SK-N-DZ (cell line): Measurements from ENCODE around the gene FBH1.
A peak's percentile ranks its signal among the peaks of the same experiment; 100 is the strongest.
"Not testable (repeated sequence)": the region's sequence is repeated elsewhere in the genome, so short reads cannot be mapped to it uniquely, and the experiment has no call there.

ENCODE experiments used
- DNase-seq: peaks from one replicate; pipeline ENCODE4 v3.0.0-alpha.2; 2015; ENCODE audit warnings: low spot score

FBH1 gene

DNA sequence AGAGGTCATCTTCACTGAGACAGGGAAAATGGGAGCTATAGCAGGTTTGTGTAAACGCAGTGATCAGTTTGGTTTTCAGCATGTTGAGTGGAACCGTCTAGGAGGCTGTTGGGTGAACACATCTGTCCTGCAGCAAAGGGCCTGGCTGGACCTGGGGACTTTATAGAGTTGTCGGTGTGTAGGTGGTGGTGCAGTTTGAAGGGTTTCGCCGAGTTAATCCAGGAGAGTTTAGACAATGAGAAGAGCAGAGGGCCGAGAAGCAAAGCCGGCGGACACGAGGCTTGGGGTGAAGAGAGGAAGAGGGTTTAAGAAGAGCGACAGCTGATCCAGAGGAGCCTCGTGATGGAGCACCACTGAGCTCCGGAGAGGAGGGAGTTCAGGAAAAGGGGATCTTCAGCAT is 48.2 kb downstream of the FBH1 start:
- no peak for DNase-seq

DNA sequence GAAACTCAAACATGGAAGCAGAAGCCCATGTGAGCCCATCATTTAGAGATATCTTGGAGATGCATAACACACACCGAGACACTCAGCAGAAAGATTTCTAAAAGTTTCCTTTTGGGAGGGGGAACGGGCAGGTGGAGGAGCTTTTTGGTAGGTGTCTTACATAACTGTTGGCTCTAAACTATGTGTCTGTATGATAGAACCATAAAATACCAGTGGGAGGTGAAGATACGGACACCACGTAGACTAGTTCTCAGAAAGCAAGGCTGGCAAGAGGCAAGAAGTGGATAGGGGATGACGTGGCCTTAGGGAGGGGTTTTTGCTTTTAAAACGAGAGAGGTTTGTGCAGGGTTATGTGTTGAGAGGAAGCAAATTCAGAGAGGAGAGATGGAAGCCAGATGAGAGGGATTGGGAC is 50.8 kb downstream of the FBH1 start:
- DNase-seq: no peak

DNA sequence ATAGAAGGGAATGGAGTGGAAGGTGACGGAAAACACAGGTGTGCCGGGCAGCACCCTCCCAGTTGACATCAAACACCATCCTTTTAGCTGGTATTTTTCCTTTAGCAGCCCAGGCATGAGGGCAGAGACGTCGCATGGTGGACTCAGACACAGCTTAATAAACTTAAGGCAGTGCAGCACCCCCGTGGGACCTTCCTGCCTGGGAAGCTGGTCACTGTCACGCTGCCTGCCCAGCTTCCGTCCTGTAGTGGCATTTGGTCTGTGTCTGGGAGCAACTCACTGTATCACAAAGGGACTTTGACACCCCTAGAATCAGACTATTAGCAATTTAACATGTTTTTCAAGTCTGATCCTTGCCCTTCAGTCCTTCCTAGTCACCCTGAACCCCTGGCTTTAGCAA is 51.5 kb downstream of the FBH1 start:
- DNase-seq: no peak

GRCh38 chr10:5942001-5942400 is 52.0 kb downstream of the FBH1 start:
- DNase-seq: no peak

- no peak for DNase-seq
Observed at GRCh38 chr10:5942474-5942873, 52.4 kb downstream of the FBH1 start.

DNA sequence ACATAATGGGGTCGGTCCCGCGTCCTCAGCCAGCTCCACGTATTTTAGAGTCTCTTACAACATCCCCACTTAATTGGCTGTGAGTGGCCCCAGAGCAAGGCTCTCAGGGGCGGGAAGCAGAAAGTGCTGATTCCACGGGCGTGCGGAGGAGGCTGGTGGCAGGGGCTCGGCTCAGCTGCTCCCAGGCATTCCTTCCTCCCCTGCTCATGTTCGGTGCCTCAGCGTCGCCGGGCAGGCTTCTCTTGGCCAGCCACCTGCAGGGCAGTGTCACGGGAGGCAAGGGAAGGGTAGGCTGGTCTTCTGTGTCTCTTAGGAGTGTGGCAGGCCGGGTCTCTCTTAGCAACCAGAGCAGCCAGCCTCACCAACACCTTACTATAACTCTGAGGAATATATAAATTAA is 53.5 kb downstream of the FBH1 start:
- DNase-seq: no peak

DNA sequence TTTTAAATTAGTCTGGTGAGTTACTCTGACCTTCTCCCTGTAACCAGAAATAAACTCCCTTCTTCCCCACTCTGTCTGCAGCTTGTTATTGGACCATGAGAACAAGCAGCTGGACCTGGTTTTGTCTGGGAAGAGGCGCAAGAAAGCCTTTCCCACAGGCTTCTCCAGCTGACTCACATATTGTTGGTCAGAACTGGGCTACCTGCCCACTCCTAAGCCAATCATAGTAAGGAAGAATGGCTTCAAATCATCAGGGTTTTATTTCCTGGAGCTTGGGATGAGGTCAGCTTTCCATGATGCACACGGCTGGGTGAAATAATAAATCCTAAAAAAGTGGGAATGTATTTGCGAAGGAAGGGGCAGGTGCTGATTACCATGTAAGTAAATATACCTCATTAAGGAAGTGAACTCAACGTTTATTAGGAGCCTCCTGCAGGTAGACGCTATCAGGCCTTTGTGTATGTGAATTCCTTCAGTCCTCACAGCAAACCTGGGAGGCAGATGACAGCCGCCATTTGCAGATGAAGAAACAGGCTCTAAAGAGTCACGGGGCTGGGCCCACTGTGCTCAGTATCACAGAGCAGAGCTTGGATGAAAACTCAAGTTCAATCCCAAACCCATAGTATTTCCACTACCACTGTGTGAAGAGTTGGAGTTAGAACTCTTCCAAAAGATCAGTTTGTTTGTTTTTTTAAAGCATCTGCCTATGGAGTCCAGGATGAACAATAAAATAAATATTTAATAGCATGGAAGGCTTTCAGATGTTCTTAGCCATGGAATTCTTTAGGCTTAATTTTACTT is 54.5 kb downstream of the FBH1 start:
- no peak for DNase-seq

- DNase-seq: no peak
Observed at GRCh38 chr10:5945190-5945509, 55.1 kb downstream of the FBH1 start.

DNA sequence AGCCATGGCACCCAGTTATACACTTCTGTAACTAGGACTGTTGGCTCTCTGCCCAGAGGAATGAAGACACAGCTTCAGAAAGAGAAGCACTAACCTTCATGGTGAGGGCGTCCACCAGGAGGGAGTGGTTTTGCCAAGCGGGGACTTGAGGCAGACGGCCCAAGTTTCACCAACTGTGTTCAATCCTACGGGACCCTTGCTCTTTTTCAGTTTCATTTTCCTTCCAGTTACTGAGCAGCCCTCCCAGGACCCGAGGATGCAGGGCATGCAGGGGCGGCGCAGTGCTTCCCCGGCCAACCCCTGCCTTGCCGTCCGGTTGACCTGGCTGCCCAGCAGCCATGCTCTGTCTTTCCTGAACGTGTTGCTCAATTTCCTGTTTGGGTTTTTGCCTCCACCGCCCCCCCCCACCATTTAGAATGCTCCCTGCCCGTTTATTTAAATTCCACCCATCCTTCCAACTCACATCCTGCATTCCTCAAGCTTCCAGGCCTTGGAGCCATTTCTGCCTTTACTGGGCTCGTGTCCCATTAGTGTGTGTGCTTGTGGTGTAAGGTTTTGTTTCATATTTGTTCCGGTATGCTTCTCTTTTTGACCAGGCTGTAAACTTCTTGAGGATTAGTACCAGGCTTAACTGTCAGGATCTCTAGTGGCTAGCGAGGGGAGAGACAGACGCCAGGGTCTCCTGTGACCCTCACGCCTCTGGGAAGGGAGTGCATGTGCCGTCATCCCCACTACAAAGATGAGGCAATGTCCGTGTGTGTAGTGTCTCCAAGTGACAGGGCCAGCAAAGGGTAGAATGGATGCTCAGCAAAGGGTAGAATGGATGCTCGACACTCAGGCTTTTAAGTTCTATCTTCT is 55.7 kb downstream of the FBH1 start:
- no peak for DNase-seq

DNA sequence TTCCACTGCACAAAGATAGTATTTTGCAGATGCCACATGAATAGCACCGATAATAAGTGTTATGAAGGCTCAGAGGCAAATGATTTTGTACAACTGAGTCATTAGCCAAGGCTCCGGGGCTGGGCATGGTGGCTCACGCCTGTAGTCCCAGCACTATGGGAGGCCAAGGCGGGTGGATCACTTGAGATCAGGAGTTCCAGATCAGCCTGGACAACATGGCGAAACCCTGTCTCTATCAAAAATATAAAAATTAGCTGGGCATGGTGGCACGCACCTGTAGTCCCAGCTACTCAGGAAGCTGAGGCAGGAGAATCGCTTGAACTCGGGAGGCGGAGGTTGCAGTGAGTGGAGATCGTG is 56.4 kb downstream of the FBH1 start:
- DNase-seq: not testable (repeated sequence)

- no peak for DNase-seq
Observed at GRCh38 chr10:5946786-5947185, 56.7 kb downstream of the FBH1 start.

DNA sequence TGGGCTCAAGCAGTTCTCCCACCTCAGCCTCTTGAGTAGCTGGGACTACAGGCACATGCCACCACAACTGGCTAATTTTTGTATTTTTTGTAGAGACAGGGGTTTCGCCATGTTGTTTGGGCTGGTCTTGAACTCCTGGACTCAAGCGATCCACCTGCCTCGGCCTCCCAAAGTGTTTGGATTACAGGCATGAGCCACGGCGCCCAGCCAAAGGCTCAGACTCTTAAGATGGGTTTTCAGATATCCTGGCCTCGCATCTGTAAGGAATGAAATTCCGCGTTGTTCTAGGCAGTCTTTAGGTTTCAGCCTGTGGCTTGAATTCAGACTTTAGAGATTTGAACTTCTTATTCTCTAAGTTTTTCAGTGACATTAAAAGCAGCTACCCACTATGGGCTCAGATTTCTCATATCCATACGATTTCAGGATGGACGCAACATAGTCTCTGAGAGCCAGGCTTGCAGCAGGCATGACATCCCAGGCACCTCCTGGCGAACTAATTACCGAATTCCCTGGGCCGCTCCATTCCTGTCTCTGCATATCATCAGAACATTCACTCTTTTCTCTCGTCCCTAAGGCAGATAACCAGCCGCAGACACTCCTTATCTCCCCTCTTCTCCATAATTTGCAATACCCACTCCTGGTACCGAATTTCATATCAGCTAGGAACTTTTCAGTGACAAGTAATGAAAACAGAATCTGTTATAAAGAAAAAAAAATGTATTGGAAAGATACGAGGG is 57.6 kb downstream of the FBH1 start:
- peak; percentile 63 for DNase-seq

DNA sequence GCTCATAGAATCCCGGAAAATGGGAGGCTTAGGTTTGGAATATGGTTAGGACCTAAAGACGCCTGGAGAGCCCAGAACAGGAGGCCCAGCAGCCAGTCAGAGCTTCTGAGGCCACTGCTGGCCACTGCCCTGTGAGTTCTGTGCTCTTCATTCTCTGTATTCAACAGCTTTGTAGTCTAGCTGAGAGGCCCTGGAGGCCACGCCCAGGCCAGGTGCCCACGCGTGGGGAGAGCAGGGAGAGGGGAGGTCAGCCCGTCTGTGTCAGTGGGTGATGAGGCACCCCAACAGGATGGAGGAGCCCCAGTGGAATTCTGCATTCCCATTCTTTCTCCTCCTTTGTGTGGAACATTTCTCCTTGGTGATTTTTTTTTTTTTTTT is 58.2 kb downstream of the FBH1 start:
- no peak for DNase-seq

DNA sequence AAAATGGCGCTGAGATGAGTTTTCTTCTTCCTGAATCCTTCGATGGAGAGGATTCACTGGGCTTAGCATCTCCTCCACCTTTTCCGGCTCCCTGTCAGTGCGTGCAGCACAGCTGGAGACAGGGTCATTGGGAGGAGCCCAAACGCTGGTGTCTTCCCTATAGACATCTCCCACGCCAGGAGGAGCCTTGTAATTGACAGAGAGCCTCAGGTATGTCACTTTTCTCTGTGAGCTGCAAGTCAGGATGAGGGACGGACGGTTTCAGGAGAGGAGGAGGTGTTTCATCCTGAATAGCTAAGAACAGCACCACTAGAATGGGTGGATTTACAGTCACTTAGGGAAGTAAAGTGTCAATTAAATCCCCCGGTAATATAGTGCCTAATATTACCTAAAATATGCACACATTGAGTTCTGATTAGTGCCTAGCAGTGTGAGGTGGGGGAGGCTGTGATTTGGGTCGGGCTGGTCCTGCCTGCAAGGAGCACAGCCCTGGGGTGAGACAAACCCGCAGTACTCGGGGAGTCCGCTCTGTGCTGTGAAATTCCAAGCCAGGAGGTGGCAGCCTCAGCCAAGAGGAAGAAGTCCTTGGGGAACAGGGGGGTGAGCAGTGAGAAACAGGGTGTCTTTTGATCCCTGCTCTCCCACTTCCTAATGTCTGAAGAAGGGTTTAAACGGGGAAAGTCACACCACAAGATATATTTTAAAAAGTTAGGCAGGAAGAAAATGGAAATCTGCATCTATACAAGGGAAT is 59.1 kb downstream of the FBH1 start:
- DNase-seq: peak; percentile 64

GRCh38 chr10:5951167-5951711 is 61.2 kb downstream of the FBH1 start:
- no peak for DNase-seq

- no peak for DNase-seq
Observed at GRCh38 chr10:5951721-5952407, 61.8 kb downstream of the FBH1 start.

- no peak for DNase-seq
Observed at GRCh38 chr10:5952731-5953385, 62.8 kb downstream of the FBH1 start.

GRCh38 chr10:5953676-5954075 is 63.6 kb downstream of the FBH1 start:
- DNase-seq: no peak

- DNase-seq: no peak
Observed at GRCh38 chr10:5956146-5956936, 66.3 kb downstream of the FBH1 start.

DNA sequence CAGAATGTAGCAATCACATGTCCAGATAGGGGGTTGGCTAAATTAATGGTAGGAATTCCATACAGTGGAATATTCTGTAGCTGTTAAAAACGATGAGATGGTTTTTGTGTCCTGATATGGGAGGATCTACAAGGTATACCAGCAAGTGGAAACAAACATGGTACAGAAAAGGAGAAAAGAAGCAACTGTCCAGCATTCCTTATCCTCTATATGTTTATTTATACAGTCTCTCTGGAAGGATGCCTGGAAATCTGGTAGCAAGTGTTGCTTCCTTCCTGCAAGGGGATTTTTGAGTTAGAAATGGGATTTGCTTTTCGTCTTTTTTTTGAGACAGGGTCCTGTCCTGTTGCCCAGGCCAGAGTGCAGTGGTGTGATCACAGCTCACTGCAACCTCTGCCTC is 68.0 kb downstream of the FBH1 start:
- no peak for DNase-seq
